HG03159 (cell line): ENCODE results near the gene FCRL5.

Experiments used
- ATAC-seq: cut with Tn5 transposase; IDR thresholded peaks from one replicate; pipeline ENCODE4 v1.9.1; 2021; ENCODE audit warnings: mild to moderate bottlenecking, moderate library complexity; ENCODE audit not compliant: unreplicated experiment

FCRL5 gene

GRCh38 chr1:157532569-157532968, 19.7 kb downstream of the FCRL5 start:
- no peak for ATAC-seq

GRCh38 chr1:157523774-157524493, 28.4 kb downstream of the FCRL5 start:
- no peak for ATAC-seq

GRCh38 chr1:157521056-157521455, 31.3 kb downstream of the FCRL5 start:
- no peak for ATAC-seq

GRCh38 chr1:157520386-157520935, 31.9 kb downstream of the FCRL5 start:
- ATAC-seq = no peak

- no peak for ATAC-seq
Observed at GRCh38 chr1:157519451-157519850, 32.9 kb downstream of the FCRL5 start.

- no peak for ATAC-seq
Observed at GRCh38 chr1:157517016-157517415, 35.3 kb downstream of the FCRL5 start.

- no peak for ATAC-seq
Observed at GRCh38 chr1:157515709-157516108, 36.6 kb downstream of the FCRL5 start.

GRCh38 chr1:157515141-157515540, 37.2 kb downstream of the FCRL5 start:
- no peak for ATAC-seq

- peak; percentile 64 for ATAC-seq
Observed at GRCh38 chr1:157512036-157512969, 40.0 kb downstream of the FCRL5 start.

- no peak for ATAC-seq
Observed at GRCh38 chr1:157509546-157510232, 42.6 kb downstream of the FCRL5 start.

GRCh38 chr1:157505481-157506272, 46.6 kb downstream of the FCRL5 start:
- ATAC-seq = peak; percentile 91

GRCh38 chr1:157504646-157505045, 47.7 kb downstream of the FCRL5 start:
- no peak for ATAC-seq

GRCh38 chr1:157499521-157499920, 52.8 kb downstream of the FCRL5 start:
- ATAC-seq = no peak

- ATAC-seq = no peak
Observed at GRCh38 chr1:157498736-157499090, 53.6 kb downstream of the FCRL5 start.

GRCh38 chr1:157497987-157498735, 54.2 kb downstream of the FCRL5 start:
- no peak for ATAC-seq

- ATAC-seq = no peak
Observed at GRCh38 chr1:157497284-157497683, 55.0 kb downstream of the FCRL5 start.

- ATAC-seq = no peak
Observed at GRCh38 chr1:157496121-157496526, 56.2 kb downstream of the FCRL5 start.

GRCh38 chr1:157495285-157495684, 57.0 kb downstream of the FCRL5 start:
- ATAC-seq = no peak

- no peak for ATAC-seq
Observed at GRCh38 chr1:157494093-157494492, 58.2 kb downstream of the FCRL5 start.
